ENCODE data around the gene NDUFA13.

DNA sequence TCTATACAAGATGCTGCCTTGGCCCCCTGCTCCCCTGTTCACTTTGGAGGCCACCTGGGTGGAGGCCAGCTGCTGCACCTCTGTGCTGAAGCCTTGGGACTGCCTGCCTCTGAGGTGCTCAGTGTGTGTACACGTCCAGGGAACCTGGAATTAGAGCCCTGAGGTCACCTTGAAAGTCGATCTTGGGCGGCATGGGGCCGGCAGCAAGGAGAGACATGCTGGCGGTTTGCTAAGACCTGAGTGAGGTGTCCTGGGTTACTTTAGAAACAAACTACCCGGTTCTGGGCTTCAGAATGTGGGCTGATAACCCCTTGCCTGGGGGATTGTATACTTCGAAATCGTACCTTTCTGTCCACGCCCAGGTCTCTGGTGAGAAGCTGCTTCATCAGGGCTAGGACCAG lies 26.2 kb upstream of the NDUFA13 start:
- TF ChIP-seq KLF10 (tag by site-specific recombination; IDR thresholded peaks at IDR 0.05) (no peak), ZNF423 (tag by site-specific recombination; IDR thresholded peaks at IDR 0.05) (no peak), ZNF10 (tag by site-specific recombination; IDR thresholded peaks at IDR 0.05) (no peak), ZNF558 (tag by site-specific recombination; IDR thresholded peaks at IDR 0.05) (no peak), FEZF1 (tag by site-specific recombination; IDR thresholded peaks at IDR 0.05) (no peak), ZNF837 (tag by site-specific recombination; IDR thresholded peaks at IDR 0.05) (no peak), ZNF138 (tag by site-specific recombination; IDR thresholded peaks at IDR 0.05; ENCODE audit: borderline replicate concordance) (no peak), ZNF777 (tag by site-specific recombination; IDR thresholded peaks at IDR 0.05; ENCODE audit: borderline replicate concordance) (no peak)
- TF ChIP-seq, protein P1, sequence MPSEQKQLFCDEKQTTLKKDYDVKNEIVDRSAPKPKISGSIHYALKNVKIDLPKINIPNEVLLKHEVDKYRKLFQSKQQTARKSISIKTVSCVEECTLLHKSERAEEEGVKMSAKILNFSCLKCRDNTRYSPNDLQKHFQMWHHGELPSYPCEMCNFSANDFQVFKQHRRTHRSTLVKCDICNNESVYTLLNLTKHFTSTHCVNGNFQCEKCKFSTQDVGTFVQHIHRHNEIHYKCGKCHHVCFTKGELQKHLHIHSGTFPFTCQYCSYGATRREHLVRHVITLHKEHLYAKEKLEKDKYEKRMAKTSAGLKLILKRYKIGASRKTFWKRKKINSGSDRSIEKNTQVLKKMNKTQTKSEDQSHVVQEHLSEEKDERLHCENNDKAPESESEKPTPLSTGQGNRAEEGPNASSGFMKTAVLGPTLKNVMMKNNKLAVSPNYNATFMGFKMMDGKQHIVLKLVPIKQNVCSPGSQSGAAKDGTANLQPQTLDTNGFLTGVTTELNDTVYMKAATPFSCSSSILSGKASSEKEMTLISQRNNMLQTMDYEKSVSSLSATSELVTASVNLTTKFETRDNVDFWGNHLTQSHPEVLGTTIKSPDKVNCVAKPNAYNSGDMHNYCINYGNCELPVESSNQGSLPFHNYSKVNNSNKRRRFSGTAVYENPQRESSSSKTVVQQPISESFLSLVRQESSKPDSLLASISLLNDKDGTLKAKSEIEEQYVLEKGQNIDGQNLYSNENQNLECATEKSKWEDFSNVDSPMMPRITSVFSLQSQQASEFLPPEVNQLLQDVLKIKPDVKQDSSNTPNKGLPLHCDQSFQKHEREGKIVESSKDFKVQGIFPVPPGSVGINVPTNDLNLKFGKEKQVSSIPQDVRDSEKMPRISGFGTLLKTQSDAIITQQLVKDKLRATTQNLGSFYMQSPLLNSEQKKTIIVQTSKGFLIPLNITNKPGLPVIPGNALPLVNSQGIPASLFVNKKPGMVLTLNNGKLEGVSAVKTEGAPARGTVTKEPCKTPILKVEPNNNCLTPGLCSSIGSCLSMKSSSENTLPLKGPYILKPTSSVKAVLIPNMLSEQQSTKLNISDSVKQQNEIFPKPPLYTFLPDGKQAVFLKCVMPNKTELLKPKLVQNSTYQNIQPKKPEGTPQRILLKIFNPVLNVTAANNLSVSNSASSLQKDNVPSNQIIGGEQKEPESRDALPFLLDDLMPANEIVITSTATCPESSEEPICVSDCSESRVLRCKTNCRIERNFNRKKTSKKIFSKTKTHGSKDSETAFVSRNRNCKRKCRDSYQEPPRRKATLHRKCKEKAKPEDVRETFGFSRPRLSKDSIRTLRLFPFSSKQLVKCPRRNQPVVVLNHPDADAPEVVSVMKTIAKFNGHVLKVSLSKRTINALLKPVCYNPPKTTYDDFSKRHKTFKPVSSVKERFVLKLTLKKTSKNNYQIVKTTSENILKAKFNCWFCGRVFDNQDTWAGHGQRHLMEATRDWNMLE (tag by site-specific recombination; conservative IDR thresholded peaks at IDR 0.05; ENCODE audit: low read depth) = no peak
- TF ChIP-seq, protein P2, sequence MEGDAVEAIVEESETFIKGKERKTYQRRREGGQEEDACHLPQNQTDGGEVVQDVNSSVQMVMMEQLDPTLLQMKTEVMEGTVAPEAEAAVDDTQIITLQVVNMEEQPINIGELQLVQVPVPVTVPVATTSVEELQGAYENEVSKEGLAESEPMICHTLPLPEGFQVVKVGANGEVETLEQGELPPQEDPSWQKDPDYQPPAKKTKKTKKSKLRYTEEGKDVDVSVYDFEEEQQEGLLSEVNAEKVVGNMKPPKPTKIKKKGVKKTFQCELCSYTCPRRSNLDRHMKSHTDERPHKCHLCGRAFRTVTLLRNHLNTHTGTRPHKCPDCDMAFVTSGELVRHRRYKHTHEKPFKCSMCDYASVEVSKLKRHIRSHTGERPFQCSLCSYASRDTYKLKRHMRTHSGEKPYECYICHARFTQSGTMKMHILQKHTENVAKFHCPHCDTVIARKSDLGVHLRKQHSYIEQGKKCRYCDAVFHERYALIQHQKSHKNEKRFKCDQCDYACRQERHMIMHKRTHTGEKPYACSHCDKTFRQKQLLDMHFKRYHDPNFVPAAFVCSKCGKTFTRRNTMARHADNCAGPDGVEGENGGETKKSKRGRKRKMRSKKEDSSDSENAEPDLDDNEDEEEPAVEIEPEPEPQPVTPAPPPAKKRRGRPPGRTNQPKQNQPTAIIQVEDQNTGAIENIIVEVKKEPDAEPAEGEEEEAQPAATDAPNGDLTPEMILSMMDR (tag by site-specific recombination; IDR thresholded peaks at IDR 0.05) = no peak
- TF ChIP-seq, protein P3, sequence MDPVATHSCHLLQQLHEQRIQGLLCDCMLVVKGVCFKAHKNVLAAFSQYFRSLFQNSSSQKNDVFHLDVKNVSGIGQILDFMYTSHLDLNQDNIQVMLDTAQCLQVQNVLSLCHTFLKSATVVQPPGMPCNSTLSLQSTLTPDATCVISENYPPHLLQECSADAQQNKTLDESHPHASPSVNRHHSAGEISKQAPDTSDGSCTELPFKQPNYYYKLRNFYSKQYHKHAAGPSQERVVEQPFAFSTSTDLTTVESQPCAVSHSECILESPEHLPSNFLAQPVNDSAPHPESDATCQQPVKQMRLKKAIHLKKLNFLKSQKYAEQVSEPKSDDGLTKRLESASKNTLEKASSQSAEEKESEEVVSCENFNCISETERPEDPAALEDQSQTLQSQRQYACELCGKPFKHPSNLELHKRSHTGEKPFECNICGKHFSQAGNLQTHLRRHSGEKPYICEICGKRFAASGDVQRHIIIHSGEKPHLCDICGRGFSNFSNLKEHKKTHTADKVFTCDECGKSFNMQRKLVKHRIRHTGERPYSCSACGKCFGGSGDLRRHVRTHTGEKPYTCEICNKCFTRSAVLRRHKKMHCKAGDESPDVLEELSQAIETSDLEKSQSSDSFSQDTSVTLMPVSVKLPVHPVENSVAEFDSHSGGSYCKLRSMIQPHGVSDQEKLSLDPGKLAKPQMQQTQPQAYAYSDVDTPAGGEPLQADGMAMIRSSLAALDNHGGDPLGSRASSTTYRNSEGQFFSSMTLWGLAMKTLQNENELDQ (tag by site-specific recombination; IDR thresholded peaks at IDR 0.05; ENCODE audit: low read depth) = no peak
